Right renal pelvis (tissue), 4 donors: ENCODE measurements around the gene DDX10. TPM values are rescaled to one million over a fixed set of nuclear protein-coding genes. Genes with fewer than 3 reads are reported as not detected.

Experiments used
- DNase-seq, 4 donors: peaks; one replicate each; pipeline ENCODE4 v3.0.0-alpha.2; 2013; ENCODE audit warnings: low read depth in 4 of 4, low spot score in 3 of 4, missing footprints in 1 of 4
- polyA plus RNA-seq, 4 donors: library from polyadenylated mRNA; unstranded; fragments of 120-200 nt; gene quantifications; one replicate each; pipeline ENCODE4 v1.2.1, GENCODE V29; 2013; ENCODE audit not compliant: insufficient read length in 4 of 4

DDX10 gene
- polyA plus RNA-seq, 4 donors, result 79.7 to 91.2 (median 86.1) TPM

DNA sequence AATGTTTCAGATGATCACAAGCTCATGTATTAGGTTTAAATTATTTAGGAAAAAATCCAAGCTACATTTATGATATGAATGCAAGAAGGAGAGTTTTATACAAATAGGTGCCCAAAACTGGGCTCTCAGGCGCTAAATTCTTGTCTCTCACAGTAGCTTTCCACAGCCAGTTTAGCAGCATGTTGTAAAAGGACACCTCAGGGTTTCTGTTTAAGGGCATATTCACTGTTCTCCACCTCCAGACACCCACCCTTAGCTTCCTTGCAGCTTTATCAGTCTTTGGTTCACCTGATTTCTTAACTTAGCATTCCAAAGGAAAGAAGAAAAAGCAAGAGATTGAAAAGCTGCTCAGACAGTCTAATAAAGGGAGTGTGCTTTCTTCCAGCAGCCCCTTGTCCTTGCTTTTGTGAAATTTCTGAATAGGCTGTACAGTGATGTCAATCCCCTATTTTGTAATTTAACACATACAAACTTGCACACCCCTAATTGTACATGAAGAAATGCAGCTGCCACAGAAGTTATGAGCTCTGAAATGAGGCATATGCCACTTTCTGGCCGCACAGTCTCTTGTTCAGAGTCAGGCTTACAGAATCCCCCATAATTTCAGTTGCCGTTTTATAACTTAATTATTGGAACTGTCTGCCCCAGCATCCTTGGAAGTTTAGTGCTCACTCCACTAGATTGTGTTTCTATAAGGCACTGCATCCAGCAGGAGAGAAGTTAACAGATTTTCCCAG, 262.1 kb downstream of the DDX10 start:
- DNase-seq, result no peak

DNA sequence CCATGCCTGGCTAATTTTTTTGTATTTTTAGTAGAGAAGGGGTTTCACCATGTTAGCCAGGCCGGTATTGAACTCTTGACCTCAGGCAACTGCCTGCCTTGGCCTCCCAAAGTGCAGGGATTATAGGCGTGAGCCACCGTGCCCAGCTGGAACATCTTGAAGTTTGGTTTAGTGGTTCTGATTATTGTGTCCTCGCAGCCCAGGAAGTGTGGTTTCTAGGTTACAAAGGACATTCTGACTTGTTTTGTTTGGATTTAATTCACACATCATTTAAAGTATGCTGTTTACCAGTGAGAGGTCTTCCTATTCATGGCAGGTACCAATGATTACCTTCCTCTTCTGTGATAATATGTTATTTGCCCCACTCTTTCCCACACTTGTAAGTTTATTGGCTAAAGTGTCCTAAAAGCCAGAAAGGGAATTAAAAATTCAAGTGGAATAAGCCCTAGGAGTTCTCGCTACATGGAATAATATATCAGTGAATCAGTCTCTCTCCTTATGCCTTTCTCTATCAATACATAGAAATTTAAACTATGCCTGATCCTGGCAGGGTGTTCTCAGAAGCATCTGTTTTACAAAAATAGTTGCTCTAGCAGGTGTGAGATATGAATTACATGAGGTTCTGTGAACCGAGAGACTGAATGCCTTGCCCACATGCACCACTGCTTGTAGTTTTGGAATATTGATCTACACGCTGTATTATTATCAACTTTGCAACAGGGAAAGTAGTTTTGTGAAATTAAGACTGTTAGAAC, 263.1 kb downstream of the DDX10 start:
- no peak for DNase-seq

DNA sequence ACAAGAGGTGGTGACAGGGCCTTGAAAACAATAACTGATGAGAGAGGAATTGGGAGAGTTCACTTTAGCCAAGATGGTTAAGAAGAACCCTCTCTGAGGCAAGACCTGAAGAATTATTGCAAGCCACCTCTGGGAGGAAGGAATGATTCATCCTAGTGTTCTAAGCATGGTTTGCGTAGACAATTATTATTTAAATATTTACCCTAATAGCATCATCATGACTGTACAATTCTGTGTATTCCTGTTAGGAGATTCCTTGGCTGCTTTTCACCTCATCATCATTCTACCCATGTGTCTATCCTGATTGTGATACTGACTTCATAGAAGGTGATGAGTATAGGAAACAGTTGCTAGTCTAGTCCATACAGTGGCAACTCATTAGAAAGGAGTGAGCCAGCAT, 264.4 kb downstream of the DDX10 start:
- no peak for DNase-seq

DNA sequence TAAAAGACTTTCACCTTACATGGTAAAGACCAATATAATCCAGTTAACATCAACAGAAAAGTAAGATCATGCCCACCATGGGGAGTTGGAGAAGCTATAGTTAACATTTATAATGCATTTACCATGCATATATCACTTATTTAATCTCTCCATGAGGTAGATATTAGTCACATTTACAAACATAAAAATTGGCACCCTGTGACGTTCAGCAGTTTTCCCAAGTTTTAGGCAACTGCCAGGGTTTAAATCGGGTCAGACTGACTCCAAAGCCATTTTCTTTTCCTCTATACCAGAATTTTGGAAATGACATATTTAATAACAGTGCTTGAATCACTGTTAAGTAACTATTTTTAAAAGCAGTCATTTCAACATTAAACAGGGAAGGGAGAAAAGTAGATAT, 266.3 kb downstream of the DDX10 start:
- no peak for DNase-seq

DNA sequence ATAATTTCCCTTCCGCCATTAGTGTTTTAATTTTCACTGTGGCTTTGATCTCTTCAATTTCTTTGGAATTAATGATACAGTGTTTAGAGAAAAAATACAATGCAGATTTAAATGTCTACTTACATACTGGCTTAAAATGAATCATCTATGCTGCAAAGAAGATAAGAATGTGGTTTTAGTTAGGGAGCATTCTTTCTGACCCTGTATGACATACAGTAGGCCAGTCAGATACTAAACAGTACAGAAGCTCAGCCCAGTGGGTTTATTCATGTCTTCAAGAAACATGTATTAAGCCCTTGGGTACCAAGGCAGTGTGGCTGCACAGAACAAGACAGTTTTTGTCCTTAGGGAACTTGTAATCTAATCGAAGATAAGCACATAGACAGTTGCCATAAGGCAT, 268.8 kb downstream of the DDX10 start:
- no peak for DNase-seq

DNA sequence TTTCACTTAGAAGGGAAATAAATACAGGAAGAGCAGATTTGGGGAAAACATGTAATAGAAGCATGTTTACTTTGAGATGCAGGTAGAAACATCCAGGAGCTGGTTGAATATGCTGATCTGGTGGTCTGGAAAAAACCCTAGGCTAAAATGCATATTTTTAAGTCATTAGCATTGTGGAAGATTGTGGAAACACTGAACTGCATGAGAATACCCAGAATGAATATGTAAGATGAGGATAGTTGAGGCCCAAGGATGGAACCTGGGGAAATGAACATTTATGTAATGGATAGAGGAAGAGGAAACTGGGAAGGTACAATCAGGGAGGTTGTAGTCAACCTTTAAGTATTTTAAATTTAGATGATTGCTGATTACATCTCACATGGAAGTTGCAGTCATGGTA, 269.4 kb downstream of the DDX10 start:
- no peak for DNase-seq

DNA sequence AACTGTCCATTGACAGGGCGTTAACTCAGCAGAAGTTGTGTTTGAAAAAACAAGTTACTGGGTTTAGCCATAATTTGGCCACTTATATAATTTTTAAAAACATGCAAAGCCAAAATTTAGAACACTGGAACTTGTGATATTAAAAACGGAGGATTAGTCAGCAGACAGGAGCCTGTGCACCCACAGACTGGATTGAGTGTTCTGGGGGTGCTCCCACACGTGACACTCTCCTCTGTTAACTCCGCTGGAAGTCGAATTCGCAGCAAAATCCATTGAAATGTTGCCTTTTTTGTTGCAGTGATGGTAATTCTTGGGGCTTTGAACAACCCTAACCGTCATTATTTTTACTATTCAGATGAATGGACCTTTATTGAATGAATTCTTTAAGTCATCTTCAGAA, 269.8 kb downstream of the DDX10 start:
- no peak for DNase-seq

DNA sequence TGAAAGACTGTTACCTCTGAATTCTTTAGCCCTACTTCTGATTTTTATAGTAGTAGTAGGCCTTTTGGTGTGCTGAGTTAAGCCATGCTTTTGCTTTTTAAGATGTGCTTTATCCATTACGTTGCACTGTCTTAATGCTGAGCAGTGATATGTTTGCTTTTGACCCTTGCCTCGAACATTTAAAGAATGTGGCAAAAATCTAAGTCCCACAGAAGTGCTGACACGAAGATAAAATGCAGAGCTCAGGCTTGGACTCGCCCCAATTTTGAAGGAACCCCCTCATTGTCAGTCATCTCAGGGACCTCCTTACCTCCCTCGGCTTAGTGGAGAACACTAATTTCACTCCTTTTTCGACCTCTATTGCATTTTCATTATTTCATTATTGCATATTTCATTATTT, 272.9 kb downstream of the DDX10 start:
- no peak for DNase-seq

DNA sequence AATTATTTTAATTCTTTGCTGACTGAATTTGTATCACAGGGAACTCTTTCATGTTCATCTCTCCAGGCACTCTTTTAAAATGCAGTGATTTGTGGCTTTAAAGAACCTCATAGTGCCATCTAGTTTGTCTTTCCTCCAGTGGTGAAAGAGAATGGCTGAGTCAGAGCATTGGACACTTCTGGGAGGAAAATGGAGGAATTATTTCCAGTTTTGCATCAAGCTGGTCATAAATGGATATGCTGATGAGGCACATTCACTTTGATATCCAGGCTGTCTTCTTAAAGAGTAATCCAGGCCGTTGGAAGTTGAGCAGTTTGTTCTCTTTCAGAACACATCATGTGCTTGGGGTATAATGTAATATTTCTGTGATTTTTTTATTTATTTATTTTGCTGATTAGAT, 273.7 kb downstream of the DDX10 start:
- DNase-seq, result no peak

DNA sequence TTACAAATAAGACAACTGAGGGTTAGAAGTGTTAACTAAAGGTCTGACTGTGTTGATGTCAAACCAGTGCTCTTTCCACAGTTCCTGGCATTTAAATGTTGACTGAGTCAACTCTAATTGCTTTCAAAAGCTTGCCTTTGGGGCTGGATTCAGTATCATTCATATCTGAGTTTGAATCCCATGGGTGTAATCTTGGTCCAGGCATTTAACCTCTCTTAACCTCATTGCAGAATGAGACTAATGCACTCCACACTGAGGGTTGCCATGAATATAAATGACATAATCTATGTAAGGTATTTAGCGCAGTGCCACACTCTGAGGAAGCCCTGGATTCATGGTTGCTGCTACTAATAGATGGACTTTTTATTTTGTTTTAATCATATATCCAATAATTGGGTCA, 274.3 kb downstream of the DDX10 start:
- DNase-seq, result no peak

DNA sequence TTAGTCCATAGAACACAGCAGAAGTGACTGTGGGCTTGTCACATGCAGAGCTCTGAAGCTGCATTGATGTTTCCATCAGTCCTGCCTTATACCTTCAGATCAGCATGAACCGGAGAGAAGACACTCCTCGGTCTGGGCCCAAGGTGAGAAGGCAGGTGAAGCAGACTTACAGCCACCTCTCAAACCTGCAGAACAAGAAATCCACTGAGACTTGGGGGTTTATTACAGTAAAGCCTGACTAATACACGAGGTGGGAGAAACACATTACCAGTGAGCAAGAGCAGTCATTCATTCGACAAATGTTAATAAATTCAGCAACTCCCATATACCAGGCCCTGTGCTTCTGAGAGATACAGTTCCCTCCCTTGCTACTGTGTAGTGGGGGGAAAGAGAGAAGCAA, 279.0 kb downstream of the DDX10 start:
- DNase-seq, result no peak

DNA sequence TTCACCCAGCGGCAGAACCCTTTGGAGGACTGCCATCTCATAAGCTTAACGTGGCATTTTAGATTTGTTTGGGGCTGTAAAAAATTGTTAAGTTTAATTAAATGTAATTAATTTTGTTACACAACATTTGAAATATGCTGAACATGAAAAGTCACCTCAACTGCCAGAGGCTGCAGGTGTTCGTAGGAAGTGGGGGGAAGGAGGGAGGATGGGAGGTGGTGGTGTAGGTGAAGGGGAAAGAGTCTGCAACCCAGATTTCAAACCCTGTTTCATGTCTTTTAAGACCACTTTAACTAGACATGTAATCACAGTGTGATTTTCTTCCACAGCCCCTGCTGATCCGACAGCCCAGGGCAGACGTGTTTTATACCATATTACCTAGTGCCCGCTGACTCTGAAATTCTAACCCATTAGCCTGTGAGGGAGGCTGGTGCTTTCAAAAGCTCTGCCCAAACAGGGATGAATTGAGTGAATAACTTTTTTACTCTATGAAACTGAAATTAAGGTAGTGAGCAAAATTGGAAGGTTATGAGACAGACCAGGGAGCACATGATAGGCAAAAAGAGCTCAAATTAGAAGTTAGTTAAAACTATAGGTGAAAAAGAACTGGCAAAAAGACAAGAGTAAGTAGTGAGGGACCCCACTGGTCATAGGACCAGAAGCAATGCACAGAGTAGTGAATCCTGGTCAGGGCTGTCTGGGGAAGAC, 279.8 kb downstream of the DDX10 start:
- DNase-seq, result no peak

DNA sequence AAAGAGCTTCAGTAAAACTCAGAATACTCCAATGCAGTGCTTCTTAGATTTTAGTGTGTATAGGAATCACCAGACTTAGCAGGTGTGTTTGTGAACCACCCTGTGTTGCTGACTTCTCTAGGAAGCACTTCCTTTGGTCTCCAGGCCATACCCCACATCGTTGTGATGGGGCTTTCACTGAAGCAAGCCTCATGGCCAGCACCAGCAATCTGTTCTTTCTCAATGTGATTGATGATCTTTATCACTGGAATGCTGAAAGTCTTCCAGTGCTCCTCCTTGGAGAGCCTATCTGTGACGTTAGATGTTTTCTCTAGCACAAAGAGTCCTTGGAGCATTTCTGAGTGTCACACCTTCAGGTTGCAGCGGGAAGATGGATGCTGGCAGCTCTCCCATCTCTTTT, 280.5 kb downstream of the DDX10 start:
- DNase-seq, result no peak

DNA sequence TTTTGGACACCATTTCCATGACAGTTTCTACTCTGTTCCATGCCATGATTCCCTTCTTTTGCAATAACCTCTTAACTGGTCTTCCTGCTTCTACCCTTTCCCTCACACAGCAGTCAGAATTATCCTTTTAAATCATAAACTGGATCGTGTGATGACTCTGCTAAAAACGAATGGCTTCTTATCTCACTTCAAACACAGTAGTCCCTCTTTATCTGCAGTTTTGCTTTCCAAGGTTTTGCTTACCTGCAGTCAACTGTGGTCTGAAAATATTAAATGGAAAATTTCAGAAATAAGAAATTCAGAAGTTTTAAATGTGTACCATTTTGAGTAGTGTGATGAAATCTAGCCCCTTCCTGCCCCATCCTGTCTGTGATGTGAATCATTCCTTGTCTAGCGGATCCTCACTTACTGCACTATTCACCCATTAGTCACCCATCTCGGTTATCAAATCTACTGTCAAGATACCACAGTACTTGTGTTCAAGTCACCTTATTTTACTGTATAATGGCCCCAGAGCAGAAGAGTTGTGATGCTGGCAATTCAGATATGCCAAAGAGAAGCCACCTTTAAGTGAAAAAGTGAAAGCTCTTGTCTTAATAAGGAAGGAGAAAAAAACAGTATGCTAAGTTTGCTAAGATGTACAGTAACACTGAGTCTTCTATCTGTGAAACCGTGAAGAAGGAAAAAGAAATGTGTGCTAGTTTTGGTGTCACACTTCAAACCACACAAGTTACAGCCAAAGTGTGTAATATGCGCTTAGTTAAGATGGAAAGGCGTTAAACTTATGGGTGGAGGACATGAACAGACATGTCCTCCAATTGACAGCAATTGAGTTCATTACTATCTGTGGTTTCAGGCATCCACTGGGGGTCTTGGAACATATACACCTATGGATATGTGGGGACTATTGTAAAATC, 283.0 kb downstream of the DDX10 start:
- no peak for DNase-seq

DNA sequence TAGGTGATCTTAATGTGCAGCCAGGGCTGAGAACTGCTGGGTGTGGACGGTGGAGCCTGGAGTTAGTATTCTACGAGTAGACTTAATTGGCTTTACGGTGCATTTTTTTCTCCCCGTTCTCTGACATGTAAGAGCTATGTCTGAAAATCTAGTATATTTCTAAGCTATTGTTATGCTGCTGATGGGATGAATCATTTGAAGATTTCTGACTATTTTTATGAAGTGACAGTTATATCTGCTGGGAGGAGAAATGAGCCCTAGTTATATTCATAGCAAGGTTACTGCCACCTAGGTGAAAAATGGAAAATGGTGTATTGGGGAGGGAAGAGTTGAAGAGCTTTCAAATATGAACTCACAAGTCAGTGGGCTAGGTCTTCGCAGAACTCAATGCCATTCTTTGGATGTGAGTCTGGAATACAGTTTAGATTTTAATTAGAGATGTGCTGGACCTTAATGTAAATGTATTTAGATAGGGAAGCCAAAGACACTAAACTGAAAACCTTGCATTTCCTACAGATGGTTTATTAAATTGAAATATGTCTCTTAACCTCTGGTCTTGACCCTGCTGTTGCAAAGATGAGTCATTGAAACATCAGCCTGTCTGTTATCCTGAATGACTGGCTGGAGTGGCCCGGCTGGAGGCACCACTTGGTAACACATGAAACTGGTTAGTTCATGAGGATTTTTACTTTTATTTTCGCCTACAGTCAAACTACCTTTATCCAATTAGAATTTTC, 293.7 kb downstream of the DDX10 start:
- no peak for DNase-seq

DNA sequence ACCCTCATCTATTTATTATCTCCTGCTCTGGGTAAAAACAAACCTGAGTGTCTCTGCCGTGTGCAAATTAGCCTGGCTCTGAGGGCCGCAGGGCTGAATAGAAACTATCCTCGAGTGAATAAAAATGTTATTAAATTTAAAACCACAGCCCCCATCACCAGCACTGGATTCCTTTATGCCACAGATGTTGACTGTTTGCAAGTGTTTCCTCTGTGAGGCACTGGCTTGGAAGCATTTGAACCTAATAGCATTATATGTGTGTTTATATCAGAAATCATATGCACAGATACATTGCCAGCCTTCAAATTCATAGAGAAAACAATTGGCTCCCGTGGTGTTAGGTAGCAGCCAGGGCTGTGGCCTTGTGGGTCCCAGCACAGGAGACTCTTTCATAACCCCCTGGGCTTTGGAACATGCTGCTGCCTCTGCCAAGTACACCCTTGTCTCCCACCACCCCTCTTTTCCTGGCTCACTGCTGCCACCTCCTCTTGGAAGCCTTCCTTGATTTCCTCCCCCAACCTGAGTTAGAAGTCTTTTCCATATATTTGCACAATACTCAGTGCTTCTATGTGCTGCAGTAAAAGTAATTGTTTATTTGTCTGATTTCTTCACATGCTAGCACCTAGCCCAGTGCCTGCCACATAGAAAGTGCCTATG, 294.4 kb downstream of the DDX10 start:
- DNase-seq, result no peak

DNA sequence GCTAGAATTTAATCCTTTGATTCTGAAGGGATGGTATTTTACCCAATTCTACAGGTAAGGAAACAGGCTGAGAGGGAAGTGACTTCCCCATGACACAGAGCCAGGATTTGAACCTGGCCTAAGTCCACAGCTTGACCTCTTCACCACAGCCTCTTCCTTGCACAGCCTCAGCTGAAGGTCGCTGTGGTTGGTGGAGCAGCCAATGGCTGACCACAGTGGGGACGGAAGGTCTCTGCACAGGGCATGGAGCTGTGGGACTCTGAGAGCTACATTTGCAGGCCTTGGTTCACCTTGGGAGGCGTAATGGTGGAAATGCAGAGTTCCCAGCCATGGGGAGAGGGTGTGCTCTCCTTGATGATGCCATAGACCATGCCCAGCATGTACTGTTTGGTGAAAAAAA, 295.0 kb downstream of the DDX10 start:
- DNase-seq, result no peak

DNA sequence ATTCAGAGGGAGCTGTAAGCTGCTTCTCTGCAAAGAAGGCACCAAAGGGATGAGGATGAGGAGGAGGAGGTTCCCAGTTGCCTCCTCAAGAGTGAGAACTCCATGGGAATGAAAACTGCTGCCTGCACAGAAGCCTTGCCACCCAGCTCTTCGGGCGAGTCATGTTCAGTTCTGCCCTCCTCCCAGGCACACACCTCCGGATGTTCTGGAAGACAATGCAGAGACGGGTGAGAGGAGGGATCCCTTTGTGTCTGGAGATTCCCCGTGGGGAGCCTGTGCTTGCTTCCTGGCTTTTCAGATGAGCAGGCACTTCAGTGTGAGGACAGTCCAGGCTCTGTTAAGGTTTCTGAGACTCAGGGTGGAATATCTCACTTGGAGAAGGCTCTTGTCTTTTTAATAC, 295.6 kb downstream of the DDX10 start:
- no peak for DNase-seq

DNA sequence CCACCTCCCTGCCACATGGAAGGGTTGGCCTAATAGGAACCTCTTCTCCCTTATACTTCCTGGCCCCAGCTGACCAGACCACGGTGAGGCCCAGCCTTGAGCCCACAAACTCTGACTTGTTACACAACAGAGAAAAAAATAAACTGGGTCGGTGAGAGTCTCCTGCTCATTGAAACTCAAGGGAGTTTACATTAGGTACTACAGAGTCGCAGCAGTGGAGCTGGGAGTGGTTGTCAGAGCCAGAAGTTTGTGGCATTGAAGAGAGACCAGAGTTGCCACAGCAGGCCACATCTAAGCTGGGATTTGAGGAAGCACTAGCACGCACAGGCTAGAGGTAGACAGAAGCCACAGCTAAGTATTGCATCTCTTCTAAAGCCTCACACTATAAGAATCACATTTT, 296.2 kb downstream of the DDX10 start:
- DNase-seq, result no peak

DNA sequence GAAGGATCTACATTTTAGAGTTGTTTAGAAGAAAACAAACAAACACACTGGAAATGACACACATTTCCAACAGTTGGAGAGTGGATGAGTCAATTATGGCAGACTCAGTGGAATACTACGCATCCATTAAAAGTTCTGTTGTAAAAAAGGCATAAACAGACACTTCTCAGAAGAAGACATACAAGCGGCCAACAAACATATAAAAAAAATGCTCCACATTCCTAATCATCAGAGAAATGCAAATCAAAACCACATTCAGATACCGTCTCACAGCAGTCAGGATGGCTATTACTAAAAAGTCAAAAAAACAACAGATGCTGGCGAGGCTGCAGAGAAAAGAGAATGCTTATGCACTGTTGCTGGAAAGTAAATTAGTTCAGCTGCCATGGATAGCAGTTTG, 298.2 kb downstream of the DDX10 start:
- no peak for DNase-seq
